ENCODE results near the gene SV2C.

The SV2C gene

GRCh38 chr5:76152700-76153099, 69.5 kb downstream of the SV2C start:
- no peaks in the 10 kb centered on the region for H3K79me2 ChIP-seq (ENCODE audit: insufficient read depth, low read length)
- no peaks in the 10 kb centered on the region for H3K4me1 ChIP-seq (ENCODE audit: insufficient read depth, low read length)

GRCh38 chr5:76153271-76153670, 70.1 kb downstream of the SV2C start:
- H3K4me3 ChIP-seq (ENCODE audit: low read depth in 1 of 2, low read length in 2 of 2): no peak overlapping the region
- no peak for ATAC-seq (ENCODE audit: insufficient read depth, low read depth)

More at GRCh38 chr5:76152700-76153099, 69.5 kb downstream of the SV2C start:
- Histone ChIP-seq H4K20me1 (ENCODE audit: insufficient read depth, low read length) (no peaks in the 10 kb centered on the region), H2AFZ (ENCODE audit: low read depth, low read length) (no peak overlapping the region), H3K9me3 (ENCODE audit: insufficient read depth, low read length, severe bottlenecking) (no peaks in the 10 kb centered on the region), H3K4me3 (ENCODE audit: low read depth in 1 of 2, low read length in 2 of 2) (no peak overlapping the region), H3K27ac (ENCODE audit: low read length) (no peak overlapping the region), H3K36me3 (ENCODE audit: insufficient read depth, low read length) (no peaks in the 10 kb centered on the region), H3K27me3 (ENCODE audit: insufficient read depth, low read length, poor library complexity) (no peaks in the 10 kb centered on the region), H3K9ac (ENCODE audit: low read depth, low read length) (no peak overlapping the region), H3K4me2 (ENCODE audit: insufficient read depth, low read length) (no peak overlapping the region)
- DNase-seq (no peak), ATAC-seq (ENCODE audit: insufficient read depth, low read depth) (no peak)
- TF ChIP-seq CTCF (IDR thresholded peaks at IDR 0.05; ENCODE audit: borderline replicate concordance, extremely low read depth, low read length, poor library complexity, severe bottlenecking) (no peak), EZH2 (IDR thresholded peaks at IDR 0.05; ENCODE audit: borderline replicate concordance, low read depth, low read length, severe bottlenecking) (no peak)

GRCh38 chr5:76154009-76154690, 71.0 kb downstream of the SV2C start:
- ATAC-seq (ENCODE audit: insufficient read depth, low read depth) (no peak), DNase-seq (no peak)
- Histone ChIP-seq H3K4me2 (ENCODE audit: insufficient read depth, low read length) (no peak overlapping the region), H3K27me3 (ENCODE audit: insufficient read depth, low read length, poor library complexity) (no peaks in the 10 kb centered on the region), H2AFZ (ENCODE audit: low read depth, low read length) (no peak overlapping the region), H3K27ac (ENCODE audit: low read length) (no peak overlapping the region), H3K4me1 (ENCODE audit: insufficient read depth, low read length) (no peaks in the 10 kb centered on the region), H3K79me2 (ENCODE audit: insufficient read depth, low read length) (no peaks in the 10 kb centered on the region), H4K20me1 (ENCODE audit: insufficient read depth, low read length) (no peaks in the 10 kb centered on the region), H3K9ac (ENCODE audit: low read depth, low read length) (no peak overlapping the region), H3K36me3 (ENCODE audit: insufficient read depth, low read length) (no peaks in the 10 kb centered on the region), H3K9me3 (ENCODE audit: insufficient read depth, low read length, severe bottlenecking) (no peaks in the 10 kb centered on the region), H3K4me3 (ENCODE audit: low read depth in 1 of 2, low read length in 2 of 2) (no peak overlapping the region)
- no peak for TF ChIP-seq EZH2 (IDR thresholded peaks at IDR 0.05; ENCODE audit: borderline replicate concordance, low read depth, low read length, severe bottlenecking)
- TF ChIP-seq CTCF (IDR thresholded peaks at IDR 0.05; ENCODE audit: borderline replicate concordance, extremely low read depth, low read length, poor library complexity, severe bottlenecking): no peak

More at GRCh38 chr5:76153271-76153670, 70.1 kb downstream of the SV2C start:
- no peak for DNase-seq
- Histone ChIP-seq H2AFZ (ENCODE audit: low read depth, low read length) (no peak overlapping the region), H3K27ac (ENCODE audit: low read length) (no peak overlapping the region), H3K9ac (ENCODE audit: low read depth, low read length) (no peak overlapping the region), H3K27me3 (ENCODE audit: insufficient read depth, low read length, poor library complexity) (no peaks in the 10 kb centered on the region), H4K20me1 (ENCODE audit: insufficient read depth, low read length) (no peaks in the 10 kb centered on the region), H3K36me3 (ENCODE audit: insufficient read depth, low read length) (no peaks in the 10 kb centered on the region), H3K79me2 (ENCODE audit: insufficient read depth, low read length) (no peaks in the 10 kb centered on the region), H3K4me1 (ENCODE audit: insufficient read depth, low read length) (no peaks in the 10 kb centered on the region), H3K4me2 (ENCODE audit: insufficient read depth, low read length) (no peak overlapping the region), H3K9me3 (ENCODE audit: insufficient read depth, low read length, severe bottlenecking) (no peaks in the 10 kb centered on the region)
- TF ChIP-seq EZH2 (IDR thresholded peaks at IDR 0.05; ENCODE audit: borderline replicate concordance, low read depth, low read length, severe bottlenecking): no peak
- no peak for TF ChIP-seq CTCF (IDR thresholded peaks at IDR 0.05; ENCODE audit: borderline replicate concordance, extremely low read depth, low read length, poor library complexity, severe bottlenecking)
